ENCODE measurements around the gene KMT2C. TPM values are rescaled to one million over a fixed set of nuclear protein-coding genes. Genes with fewer than 3 reads are reported as not detected.

The KMT2C gene
- total and polyA plus RNA-seq, 11 donors = 8.4 to 62.4 (median 42.2) TPM

GRCh38 chr7:152137476-152138025 is 298.3 kb downstream of the KMT2C start:
- Histone ChIP-seq H3K9me3 (no peaks in the 10 kb centered on the region), H3K4me1 (peaks cover 0 to 24% (median 4%) of the 10 kb centered on the region in 12 donors), H3K27me3 (no peaks in the 10 kb centered on the region), H3K27ac (peak overlapping the region in 3 of 12 donors; percentile 20 to 27 (median 20)), H3K4me3 (no peak overlapping the region), H3K36me3 (peaks cover 2 to 91% (median 58%) of the 10 kb centered on the region in 9 donors)
- TF ChIP-seq POLR2A (IDR thresholded peaks at IDR 0.05) (no peak), CTCF (IDR thresholded peaks at IDR 0.05) (no peak)
- intact Hi-C loops (cut with DNase I) = no loop called here
- ATAC-seq (peak in 1 of 4 donors; percentile 28), DNase-seq (no peak)
- 69 to 79% (median 73%) methylated on average over 7 of the region's 7 CpGs for WGBS, 4 donors

- 32 to 39% (median 38%) methylated on average over 9 of the region's 9 CpGs for WGBS, 4 donors
- DNase-seq = no peak
- TF ChIP-seq CTCF (IDR thresholded peaks at IDR 0.05) = no peak
- no peak for TF ChIP-seq POLR2A (IDR thresholded peaks at IDR 0.05)
- peaks cover 2 to 91% (median 58%) of the 10 kb centered on the region in 9 donors for H3K36me3 ChIP-seq
- peak overlapping the region in 2 of 12 donors; percentile 3 to 20 for H3K4me3 ChIP-seq
- no peaks in the 10 kb centered on the region for H3K9me3 ChIP-seq
- H3K4me1 ChIP-seq = peaks cover 0 to 23% (median 4%) of the 10 kb centered on the region in 12 donors
- intact Hi-C loops (cut with DNase I) = no loop called here
- no peaks in the 10 kb centered on the region for H3K27me3 ChIP-seq
- H3K27ac ChIP-seq = peak overlapping the region in 10 of 12 donors; percentile 2 to 57 (median 20)
- ATAC-seq = peak in 3 of 4 donors; percentile 62 to 69 (median 68)
These were observed 299.1 kb downstream of the KMT2C start for GRCh38 chr7:152136686-152137085.

GRCh38 chr7:152133804-152134203 is 302.0 kb downstream of the KMT2C start:
- intact Hi-C loops (cut with DNase I) = no loop called here
- no peak for TF ChIP-seq POLR2A (IDR thresholded peaks at IDR 0.05)
- no peak for TF ChIP-seq CTCF (IDR thresholded peaks at IDR 0.05)
- ATAC-seq (peak in 2 of 4 donors; percentile 23 to 24), DNase-seq (no peak)
- Histone ChIP-seq H3K36me3 (peaks cover 0 to 91% (median 54%) of the 10 kb centered on the region in 9 donors), H3K27ac (no peak overlapping the region), H3K4me3 (no peak overlapping the region), H3K4me1 (peaks cover 0 to 23% (median 4%) of the 10 kb centered on the region in 12 donors), H3K9me3 (no peaks in the 10 kb centered on the region), H3K27me3 (no peaks in the 10 kb centered on the region)
- WGBS, 4 donors = 92 to 95% (median 94%) methylated on average over 13 of the region's 13 CpGs

- WGBS, 4 donors = 71 to 83% (median 76%) methylated on average over 5 of the region's 5 CpGs
- Histone ChIP-seq H3K27ac (no peak overlapping the region), H3K4me3 (no peak overlapping the region), H3K27me3 (no peaks in the 10 kb centered on the region), H3K36me3 (peaks cover 0 to 89% (median 54%) of the 10 kb centered on the region in 9 donors), H3K4me1 (peaks cover 0 to 22% (median 4%) of the 10 kb centered on the region in 12 donors), H3K9me3 (no peaks in the 10 kb centered on the region)
- no peak for TF ChIP-seq POLR2A (IDR thresholded peaks at IDR 0.05)
- no peak for TF ChIP-seq CTCF (IDR thresholded peaks at IDR 0.05)
- DNase-seq (no peak), ATAC-seq (peak in 2 of 4 donors; percentile 37 to 46)
- intact Hi-C loops (cut with DNase I) = no loop called here
These were observed 303.0 kb downstream of the KMT2C start for GRCh38 chr7:152132812-152133211.
